Adrenal gland (tissue), 12 donors: ENCODE results near the gene GSTM3. TPM values are rescaled to one million over a fixed set of nuclear protein-coding genes. Genes with fewer than 3 reads are reported as not detected.
A peak's percentile ranks its signal among the peaks of the same experiment; 100 is the strongest.

Experiments
- DNase-seq, 7 donors: peaks; one replicate each; pipeline ENCODE4 v3.0.0-alpha.2; 2019 to 2020
- H3K27ac ChIP-seq, 5 donors: fragments of 200-600 bp; sonication (generic) in 4 of 5; 1 replicate in 3 of 5; 2 replicates in 2 of 5; pipeline versions ENCODE4 v1.5.1 to v1.8.0; 2016 to 2020; ENCODE audit warnings: mild to moderate bottlenecking in 1 of 5
- H3K27me3 ChIP-seq: fragments of 200-600 bp; 2 replicates; pipeline ENCODE4 v1.8.0; 2021
- H3K36me3 ChIP-seq, 2 donors: fragments of 200-600 bp; replicated peaks in 1 of 2; 1 replicate in 1 of 2; 2 replicates in 1 of 2; pipeline versions ENCODE4 v1.5.1 to v1.8.0; 2018 to 2022
- H3K4me1 ChIP-seq, 2 donors: fragments of 200-600 bp; replicated peaks in 1 of 2; 1 replicate in 1 of 2; 2 replicates in 1 of 2; pipeline versions ENCODE4 v1.5.1 to v1.8.0; 2018 to 2021
- H3K4me3 ChIP-seq, 4 donors: fragments of 200-600 bp; sonication (generic) in 3 of 4; one replicate each; pipeline ENCODE4 v1.5.1; 2016 to 2018
- H3K9me3 ChIP-seq, 3 donors: fragments of 200-600 bp; sonication (generic) in 1 of 3; replicated peaks in 1 of 3; 1 replicate in 2 of 3; 2 replicates in 1 of 3; pipeline versions ENCODE4 v1.5.1 to v1.8.0; 2016 to 2021
- POLR2A ChIP-seq, 2 donors: fragments of 450-650 bp; IDR thresholded peaks; one replicate each; pipeline ENCODE4 v1.6.1; 2017; ENCODE audit warnings: antibody characterized with exemption in 2 of 2, mild to moderate bottlenecking in 2 of 2, moderate library complexity in 1 of 2
- WGBS, 4 donors: extraction: QIAGEN DNeasy Blood & Tissue Kit in 2 of 4; methylation state at CpG; one replicate each; pipeline versions ENCODE4 v1.1.5 to v1.1.7; 2013 to 2017; 5-methylcytosine and 5-hydroxymethylcytosine counted together
- intact Hi-C, 2 donors: fragments of 100-400 bp; cut with DNase I; formaldehyde crosslinking; loops; one replicate each; pipeline versions ENCODE4 v1.14.1 to v1.15.0; 2022 to 2023
- polyA plus RNA-seq, 3 donors: library from polyadenylated mRNA; stranded (reverse); fragments of 200-250 nt in 2 of 3; fragments of 350-450 nt in 1 of 3; fragmentation: Illumina TruSeq in 1 of 3; extraction: RNeasy Lipid Tissue Mini Kit (QIAGEN cat#74804) in 1 of 3; gene quantifications; one replicate each; pipeline ENCODE4 v1.2.3, GENCODE V29; 2013 to 2014
- total RNA-seq, 9 donors: library from RNA; depleted of rRNA in 4 of 9; stranded (reverse); fragments of >200 nt in 4 of 9; fragments of 120-200 nt in 1 of 9; fragmentation: NEBNext Ultra II Directional in 1 of 9; extraction: Animal tissue kit (Norgen Biotek cat#: 25700) in 1 of 9; gene quantifications; one replicate each; pipeline versions ENCODE4 v1.1.0 to v1.2.4, GENCODE V29; 2013 to 2023
- TF ChIP-seq, protein P1 (sequence below), 6 experiments: fragments of 450-650 bp in 4 of 6; fragments of 200-600 bp in 2 of 6; sonication (generic) in 1 of 6; IDR thresholded peaks; 1 replicate in 5 of 6; 2 replicates in 1 of 6; pipeline versions ENCODE4 v1.5.1 to v1.8.0; 2016 to 2021; ENCODE audit warnings: antibody characterized with exemption in 6 of 6, mild to moderate bottlenecking in 2 of 6, moderate library complexity in 1 of 6
- donor health status: healthy with polysubstance abuse.
- donor health status: Bipolar disorder and iron deficiency.
- donor health status: DM: yes; HTN: yes; CAD: no.
- donor health status: DM: no; HTN: no; CAD: no.
- donor health status: DM: no; HTN: no; CAD: no.
- donor health status: DM: yes; HTN: yes; CAD: no.

Gene GSTM3
- total and polyA plus RNA-seq, 12 donors: 14.5 to 117 (median 72.0) TPM

DNA sequence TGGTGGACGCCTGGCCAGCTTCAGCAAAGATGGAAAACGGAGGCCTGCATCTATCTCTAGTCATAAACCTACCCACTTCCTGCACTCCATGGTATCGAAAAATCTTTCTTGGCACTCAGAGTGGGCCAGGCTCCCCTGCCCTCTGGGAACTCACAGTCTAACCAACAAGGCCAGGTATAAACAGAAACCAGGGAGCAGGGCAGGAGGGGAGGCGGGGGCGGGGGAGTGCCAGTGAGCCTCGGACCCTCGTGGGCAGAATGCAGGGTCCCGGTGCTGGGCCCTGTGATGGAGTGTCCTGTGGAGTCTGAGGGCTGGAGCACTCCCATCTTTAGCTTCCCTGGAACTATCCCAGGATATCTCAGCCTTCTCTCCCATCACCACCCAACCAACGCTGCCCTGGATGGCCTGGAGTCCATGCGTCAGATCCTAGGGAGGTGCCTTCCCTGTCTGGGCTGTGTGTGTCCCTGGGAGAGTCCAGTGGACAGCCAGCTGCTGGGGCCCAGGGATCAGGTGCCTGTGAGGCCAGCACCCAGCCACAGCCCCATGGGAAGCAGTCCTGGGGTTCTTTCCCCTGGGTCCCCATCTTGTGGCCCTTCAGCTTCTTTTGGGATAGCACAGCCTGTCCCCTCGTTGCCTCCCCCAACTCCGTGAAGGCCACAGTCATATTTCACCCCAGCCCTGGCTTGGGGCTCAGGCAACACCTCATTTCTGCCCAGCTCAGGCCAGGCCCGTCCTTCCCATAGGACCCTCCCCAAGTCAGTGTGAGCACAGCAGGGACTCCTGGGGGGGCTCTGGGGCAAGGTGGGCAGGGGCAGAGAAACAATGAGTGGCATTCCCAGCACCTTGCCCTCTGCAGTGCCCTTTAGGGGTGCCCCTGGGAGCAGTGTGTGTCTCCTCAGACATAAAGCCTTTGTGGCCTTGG, 24.0 kb upstream of the GSTM3 start:
- H3K9me3 ChIP-seq: no peaks in the 10 kb centered on the region
- no peaks in the 10 kb centered on the region for H3K36me3 ChIP-seq
- intact Hi-C loops: no loop called here

DNA sequence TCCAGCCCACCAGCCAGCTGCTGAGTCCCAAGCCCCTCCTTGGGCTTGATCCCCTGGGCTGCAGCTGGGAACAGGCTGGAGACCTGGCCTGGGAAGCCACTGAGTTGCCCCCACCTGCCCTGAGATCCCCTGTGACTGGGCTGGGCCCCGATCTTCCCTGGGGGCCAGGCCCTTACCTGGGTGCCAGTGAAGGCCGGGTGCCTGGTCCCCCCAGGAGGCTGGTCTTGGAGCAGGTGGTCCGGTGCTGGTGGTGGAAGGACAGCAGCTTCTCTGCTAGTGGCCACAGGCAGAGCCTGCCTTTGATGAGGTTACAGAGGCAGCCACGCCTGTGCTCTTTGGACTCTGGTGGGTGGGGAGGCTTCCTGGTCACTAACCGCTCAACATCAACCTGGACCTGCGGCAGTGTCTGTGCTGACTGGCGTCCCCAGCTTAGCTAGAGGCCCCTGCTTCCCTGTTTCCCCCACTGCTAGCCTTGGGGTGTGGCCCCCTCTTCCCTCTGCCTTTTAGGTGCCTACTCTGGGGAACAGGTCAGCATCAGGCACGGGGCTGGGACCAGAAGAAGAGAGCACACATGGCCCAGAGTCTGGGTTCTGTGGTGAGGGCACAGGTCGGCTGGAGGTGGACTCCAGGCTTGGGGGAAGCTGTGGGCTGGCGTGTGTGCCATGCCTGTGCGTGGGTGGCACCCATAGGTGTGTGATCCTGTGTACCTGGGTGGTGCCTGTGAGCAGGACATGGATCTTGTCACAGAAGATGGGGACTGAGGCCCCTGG, 23.0 kb upstream of the GSTM3 start, which contains the start of gene EPS8L3:
Gene EPS8L3, minus strand, starts transcription at position 278 of the 770 bp plus-strand sequence. CDS start 2,174 bp downstream, outside the sequence.
- H3K27ac ChIP-seq: peak within 1 kb of the TSS in 1 of 5 donors; percentile 46
- peaks cover 0 to 8% of the 10 kb centered on the region in 2 donors for H3K4me1 ChIP-seq
- H3K27me3 ChIP-seq: no peaks in the 10 kb centered on the region
- peak in 5 of 7 donors; percentile 9 to 41 (median 13) for DNase-seq
- 86 to 91% (median 88%) methylated on average over 4 to 11 of the region's 11 CpGs for WGBS, 4 donors
- TF ChIP-seq, protein P1, sequence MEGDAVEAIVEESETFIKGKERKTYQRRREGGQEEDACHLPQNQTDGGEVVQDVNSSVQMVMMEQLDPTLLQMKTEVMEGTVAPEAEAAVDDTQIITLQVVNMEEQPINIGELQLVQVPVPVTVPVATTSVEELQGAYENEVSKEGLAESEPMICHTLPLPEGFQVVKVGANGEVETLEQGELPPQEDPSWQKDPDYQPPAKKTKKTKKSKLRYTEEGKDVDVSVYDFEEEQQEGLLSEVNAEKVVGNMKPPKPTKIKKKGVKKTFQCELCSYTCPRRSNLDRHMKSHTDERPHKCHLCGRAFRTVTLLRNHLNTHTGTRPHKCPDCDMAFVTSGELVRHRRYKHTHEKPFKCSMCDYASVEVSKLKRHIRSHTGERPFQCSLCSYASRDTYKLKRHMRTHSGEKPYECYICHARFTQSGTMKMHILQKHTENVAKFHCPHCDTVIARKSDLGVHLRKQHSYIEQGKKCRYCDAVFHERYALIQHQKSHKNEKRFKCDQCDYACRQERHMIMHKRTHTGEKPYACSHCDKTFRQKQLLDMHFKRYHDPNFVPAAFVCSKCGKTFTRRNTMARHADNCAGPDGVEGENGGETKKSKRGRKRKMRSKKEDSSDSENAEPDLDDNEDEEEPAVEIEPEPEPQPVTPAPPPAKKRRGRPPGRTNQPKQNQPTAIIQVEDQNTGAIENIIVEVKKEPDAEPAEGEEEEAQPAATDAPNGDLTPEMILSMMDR (IDR thresholded peaks at IDR 0.05): no peak
- TF ChIP-seq POLR2A (IDR thresholded peaks at IDR 0.05): no peak
- no peaks in the 10 kb centered on the region for H3K36me3 ChIP-seq
- intact Hi-C loops: no loop called here
- no peaks in the 10 kb centered on the region for H3K9me3 ChIP-seq
- H3K4me3 ChIP-seq: no peak within 1 kb of the TSS

More for the DNA sequence above, 24.0 kb upstream of the GSTM3 start:
- no peak overlapping the region for H3K4me3 ChIP-seq
- H3K27ac ChIP-seq: no peak overlapping the region
- H3K4me1 ChIP-seq: peaks cover 0 to 8% of the 10 kb centered on the region in 2 donors
- H3K27me3 ChIP-seq: no peaks in the 10 kb centered on the region
- TF ChIP-seq, protein P1 (IDR thresholded peaks at IDR 0.05): no peak
- no peak for TF ChIP-seq POLR2A (IDR thresholded peaks at IDR 0.05)
- 88 to 94% (median 91%) methylated on average over 10 to 13 of the region's 13 CpGs for WGBS, 4 donors
- DNase-seq: peak in 5 of 7 donors; percentile 8 to 41 (median 10)

DNA sequence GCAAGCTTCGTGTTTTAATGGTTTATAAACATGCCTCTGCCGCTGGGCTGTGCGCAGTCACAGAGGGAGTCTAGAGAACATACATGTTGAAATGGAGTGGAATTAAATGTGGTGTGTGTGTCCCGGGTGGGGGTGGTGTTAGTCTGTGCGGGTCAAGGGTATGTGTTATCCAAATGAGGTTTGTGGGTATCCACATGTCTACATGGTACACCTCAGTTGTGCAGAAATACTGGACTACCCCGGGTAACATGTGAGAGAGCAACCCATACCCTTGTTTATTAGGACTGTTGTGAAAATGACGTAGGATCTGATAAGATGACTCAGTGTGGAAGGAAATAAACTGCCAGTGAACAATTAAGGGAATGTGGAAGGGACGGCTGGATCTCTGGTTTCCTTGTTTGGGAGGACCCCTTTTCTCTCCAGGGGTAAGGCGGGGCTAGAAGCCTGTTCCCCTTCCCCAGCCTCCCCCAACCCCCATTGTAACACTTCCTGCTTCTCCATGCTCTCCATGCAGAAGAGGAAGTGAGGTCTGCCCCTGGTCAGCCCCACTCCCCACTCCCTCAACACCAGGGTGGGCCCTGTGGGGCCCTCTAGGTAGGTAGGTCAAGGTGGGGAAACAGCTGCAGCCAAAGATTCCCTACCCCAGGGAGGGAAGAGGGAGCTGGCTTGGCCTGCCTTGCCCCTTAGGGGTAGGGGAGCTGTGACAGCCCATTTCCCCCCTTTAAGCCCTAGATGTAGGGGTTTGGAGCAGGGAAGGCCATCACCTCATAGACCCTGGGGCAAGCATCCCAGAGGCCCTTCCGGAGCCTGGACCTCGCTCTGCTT, 22.2 kb upstream of the GSTM3 start:
- peak overlapping the region in 1 of 5 donors; percentile 46 for H3K27ac ChIP-seq
- intact Hi-C loops: no loop called here
- no peaks in the 10 kb centered on the region for H3K36me3 ChIP-seq
- DNase-seq: peak in 6 of 7 donors; percentile 9 to 51 (median 22)
- no peak overlapping the region for H3K4me3 ChIP-seq
- H3K9me3 ChIP-seq: no peaks in the 10 kb centered on the region
- H3K4me1 ChIP-seq: peaks cover 0 to 8% of the 10 kb centered on the region in 2 donors
- TF ChIP-seq POLR2A (IDR thresholded peaks at IDR 0.05): no peak
- TF ChIP-seq, protein P1 (IDR thresholded peaks at IDR 0.05): no peak
- 65 to 71% (median 66%) methylated on average over 9 to 11 of the region's 11 CpGs for WGBS, 4 donors
- H3K27me3 ChIP-seq: no peaks in the 10 kb centered on the region
